NCI-H69 (cell line): ENCODE results near the gene YLPM1.
"Not testable (repeated sequence)": the region's sequence is repeated elsewhere in the genome, so short reads cannot be mapped to it uniquely, and the experiment has no call there.

Experiments used
- DNase-seq: peaks from one replicate; lab custom pipeline; 2025; lab: John Stamatoyannopoulos, UW

Gene YLPM1, protein sequence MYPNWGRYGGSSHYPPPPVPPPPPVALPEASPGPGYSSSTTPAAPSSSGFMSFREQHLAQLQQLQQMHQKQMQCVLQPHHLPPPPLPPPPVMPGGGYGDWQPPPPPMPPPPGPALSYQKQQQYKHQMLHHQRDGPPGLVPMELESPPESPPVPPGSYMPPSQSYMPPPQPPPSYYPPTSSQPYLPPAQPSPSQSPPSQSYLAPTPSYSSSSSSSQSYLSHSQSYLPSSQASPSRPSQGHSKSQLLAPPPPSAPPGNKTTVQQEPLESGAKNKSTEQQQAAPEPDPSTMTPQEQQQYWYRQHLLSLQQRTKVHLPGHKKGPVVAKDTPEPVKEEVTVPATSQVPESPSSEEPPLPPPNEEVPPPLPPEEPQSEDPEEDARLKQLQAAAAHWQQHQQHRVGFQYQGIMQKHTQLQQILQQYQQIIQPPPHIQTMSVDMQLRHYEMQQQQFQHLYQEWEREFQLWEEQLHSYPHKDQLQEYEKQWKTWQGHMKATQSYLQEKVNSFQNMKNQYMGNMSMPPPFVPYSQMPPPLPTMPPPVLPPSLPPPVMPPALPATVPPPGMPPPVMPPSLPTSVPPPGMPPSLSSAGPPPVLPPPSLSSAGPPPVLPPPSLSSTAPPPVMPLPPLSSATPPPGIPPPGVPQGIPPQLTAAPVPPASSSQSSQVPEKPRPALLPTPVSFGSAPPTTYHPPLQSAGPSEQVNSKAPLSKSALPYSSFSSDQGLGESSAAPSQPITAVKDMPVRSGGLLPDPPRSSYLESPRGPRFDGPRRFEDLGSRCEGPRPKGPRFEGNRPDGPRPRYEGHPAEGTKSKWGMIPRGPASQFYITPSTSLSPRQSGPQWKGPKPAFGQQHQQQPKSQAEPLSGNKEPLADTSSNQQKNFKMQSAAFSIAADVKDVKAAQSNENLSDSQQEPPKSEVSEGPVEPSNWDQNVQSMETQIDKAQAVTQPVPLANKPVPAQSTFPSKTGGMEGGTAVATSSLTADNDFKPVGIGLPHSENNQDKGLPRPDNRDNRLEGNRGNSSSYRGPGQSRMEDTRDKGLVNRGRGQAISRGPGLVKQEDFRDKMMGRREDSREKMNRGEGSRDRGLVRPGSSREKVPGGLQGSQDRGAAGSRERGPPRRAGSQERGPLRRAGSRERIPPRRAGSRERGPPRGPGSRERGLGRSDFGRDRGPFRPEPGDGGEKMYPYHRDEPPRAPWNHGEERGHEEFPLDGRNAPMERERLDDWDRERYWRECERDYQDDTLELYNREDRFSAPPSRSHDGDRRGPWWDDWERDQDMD (N-terminal part only)

DNA sequence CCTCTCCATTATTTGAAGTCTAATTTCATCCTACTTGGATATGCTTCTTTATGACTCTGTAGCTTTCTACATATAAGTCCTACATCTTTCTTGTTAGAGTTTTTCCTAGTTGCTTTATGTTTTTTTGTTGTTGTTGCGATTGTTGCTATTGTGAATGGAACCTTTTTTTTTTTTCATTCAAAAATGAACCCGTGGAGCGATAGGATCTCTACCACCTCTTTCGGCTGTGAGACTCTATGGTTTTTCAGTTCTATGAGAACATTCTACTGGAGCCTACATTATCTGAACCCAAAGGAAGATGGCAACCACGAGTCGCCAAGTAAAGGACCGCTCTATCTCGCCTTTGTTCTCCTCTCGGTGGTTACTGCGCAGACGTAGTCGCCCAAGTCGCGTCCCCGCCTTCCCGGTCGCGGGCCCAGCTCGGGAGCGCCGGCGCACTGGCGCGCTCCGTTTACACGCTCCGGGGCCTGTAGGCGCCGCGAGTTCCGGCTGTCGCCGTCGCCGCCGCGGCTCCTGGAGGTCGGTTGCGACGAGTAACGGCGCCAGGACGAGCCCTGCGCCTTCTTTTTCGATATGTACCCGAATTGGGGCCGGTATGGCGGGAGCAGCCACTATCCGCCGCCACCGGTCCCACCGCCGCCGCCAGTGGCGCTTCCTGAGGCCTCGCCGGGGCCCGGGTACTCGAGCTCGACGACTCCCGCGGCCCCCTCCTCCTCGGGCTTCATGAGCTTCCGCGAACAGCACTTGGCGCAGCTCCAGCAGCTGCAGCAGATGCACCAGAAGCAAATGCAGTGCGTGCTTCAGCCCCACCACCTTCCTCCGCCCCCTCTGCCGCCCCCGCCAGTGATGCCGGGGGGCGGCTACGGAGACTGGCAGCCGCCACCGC lies at the start of gene YLPM1:
Gene YLPM1, plus strand, starts transcription at position 400 of the 886 bp plus-strand sequence. Its CDS starts 174 bp downstream, at position 574.
- peak; percentile 99 for DNase-seq

DNA sequence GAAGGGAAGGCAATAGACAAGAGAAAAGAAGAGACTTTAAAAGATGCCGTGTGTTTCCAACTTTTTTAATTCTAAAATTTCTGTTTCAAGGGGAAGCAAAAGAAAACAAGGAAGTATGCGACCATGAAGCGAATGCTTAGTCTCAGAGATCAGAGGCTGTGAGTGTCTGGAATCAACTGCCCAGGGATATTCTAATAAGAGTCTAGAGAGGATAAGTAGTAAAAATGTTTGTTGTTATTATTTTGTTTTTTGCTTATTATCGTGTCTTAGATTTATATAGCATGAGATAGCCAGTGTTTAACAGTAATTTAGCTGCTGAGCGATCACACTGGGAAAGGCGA lies 49.8 kb upstream of the YLPM1 start:
- DNase-seq: no peak

DNA sequence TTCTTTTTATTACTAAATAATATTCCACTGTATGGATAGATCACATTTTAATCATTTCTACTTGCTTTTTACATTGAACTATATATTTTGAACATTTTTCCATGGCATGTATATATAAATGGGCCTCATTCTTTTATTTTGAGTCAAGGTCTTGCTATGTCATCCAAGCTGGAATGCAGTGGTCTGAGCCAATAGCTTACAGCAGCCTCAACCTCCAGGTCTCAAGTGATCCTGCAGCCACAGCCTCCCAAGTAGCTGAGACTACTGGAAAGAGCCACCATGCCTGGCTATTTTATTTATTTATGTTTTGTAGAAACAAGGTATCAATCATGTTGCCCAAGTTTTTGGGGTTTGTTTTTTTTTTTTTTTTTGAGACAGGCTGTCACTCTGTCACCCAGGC lies 42.6 kb upstream of the YLPM1 start:
- no peak for DNase-seq

DNA sequence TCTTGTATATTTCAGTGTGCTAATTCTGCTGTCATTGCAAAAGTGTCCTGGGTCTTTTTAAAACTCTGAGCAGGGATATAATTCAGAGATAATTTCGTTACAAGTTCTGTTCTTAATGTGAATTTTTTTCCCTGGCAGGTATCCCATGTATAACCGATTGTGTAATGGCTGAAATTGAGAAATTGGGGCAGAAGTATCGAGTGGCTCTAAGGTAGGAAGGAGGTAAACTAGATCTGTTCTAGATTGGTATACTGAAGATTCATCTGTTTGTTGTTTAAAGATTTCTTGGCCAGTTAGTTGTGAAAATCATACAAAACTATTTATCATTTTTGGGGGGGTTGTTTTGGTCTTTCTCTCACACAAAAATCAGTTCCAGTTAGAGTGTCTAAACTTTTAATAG lies 40.0 kb upstream of the YLPM1 start:
- DNase-seq: no peak

DNA sequence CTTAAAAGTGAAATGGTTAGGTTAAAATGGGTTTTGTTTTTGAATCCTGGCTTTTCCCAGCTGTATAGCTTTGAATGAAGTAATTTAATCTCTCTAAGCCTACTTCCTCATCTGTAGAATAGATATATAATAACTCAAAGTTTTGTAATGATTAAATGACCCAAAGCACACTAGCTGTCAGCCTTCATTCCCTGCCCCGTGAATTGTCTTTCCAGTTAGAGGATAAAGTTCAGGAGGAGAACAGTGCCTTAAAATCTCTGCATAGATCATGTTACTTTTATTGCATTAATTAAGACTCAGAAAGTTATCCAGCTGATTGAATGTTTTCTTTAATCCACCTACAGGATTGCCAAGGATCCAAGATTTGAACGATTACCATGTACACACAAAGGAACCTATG lies 30.7 kb upstream of the YLPM1 start:
- no peak for DNase-seq

DNA sequence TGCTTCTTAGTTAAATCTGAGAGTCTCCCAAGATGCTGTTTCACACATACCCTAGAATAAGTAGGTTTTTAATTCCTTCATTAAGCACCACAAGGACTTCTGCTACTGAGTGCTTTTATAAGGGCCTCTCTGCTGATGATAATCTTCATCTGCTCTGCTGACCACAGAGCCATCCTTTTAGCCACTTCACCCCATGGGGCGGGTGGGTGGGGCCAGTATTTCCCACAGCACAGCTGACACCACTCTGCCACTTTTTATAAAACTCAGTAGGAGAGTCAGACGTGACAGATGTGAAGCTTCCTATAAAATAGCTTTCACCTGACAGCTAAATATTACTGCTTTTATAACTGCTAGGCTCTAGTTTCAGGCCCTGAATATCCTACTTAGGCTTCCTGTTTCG lies 29.9 kb upstream of the YLPM1 start:
- peak; percentile 54 for DNase-seq

DNA sequence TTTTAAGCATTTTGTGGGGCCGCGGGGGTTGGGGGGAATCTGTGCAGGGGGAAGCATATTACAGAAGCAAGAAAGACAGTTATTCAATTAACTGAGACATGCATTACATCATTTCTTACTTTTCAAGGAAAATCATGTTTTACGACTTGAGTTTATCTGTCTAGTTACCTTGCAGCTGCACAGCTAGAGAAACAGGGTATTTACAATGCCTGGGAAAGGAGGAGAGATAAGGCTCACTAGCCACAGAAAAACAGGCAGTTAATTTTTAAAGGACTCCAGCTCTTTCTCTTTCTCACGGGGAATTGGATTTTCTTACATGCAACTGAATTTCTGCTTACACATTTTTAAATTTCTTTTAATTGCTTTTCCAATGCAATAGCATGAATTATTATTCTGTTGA lies 28.0 kb upstream of the YLPM1 start:
- no peak for DNase-seq

DNA sequence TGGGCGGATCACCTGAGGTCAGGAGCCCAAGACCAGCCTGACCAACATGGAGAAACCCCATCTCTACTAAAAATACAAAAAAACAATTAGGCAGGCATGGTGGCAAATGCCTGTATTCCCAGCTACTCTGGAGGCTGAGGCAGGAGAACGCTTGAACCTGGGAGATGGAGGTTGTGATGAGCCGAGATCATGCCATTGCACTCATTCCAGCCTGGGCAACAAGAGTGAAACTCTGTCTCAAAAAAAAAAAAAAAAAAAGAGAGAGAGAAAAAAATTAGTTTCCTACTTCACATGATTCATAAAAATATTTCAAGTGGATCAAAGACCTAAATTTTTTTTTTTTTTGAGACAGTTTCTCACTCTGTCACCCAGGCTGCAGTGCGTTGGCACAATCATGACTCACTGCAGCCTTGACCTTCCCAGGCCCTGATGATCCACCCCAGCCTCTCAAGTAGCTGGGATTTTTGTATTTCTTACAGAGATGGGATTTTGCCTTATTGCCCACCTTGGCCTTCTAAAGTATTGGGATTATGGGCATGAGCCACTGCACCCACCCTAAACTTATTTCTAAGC lies 25.3 kb upstream of the YLPM1 start:
- no peak for DNase-seq

DNA sequence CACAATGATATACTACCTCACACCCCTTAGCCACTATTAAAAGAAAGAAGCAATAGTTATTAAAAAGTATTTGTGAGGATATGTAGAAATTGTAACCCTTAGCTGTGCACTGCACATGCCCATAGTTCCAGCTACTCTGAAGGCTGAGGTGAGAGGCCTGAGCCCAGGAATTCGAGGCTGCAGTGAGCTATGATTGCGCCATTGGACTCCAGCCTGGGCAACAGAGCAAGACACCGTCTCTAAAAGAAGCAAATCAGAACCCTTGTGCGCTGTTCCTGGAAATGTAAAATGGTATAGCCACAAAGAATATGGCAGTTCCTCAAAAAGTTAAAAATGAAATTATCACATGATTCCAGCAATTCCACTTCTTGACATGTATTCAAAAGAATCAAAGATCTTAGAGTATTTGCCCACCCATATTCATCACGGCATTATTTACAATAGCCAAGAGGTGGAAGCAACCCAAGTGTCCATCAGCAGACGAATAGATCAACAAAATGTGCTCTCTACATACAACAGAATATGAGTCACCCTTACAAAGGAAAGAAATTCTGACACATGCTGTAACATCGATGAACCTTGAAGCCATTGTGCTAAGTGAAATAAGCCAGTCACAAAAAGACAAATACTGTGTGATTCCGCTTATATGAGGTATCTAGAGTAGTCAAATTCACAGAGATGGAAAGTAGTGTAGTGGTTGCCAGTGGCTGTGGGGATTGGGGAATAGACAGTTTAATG lies 23.7 kb upstream of the YLPM1 start:
- no peak for DNase-seq

DNA sequence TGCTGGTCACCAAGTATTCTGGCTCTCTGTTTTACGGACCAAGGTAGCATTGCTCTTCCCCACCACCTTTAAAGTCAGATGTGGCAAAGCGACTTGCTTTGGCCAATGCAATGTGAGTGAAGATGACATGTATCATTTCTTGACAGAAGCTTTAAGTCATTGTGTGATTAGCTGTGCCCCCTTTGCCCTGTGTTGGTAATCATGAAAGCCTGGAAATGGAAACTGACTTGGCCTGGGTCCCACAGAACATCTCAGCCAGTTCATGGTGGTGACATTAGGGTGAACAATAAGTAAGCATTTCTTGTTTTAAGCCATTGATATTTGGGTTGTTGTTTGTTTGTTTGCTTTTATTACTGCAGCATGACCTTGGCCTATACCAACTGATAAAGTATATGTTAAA lies 15.9 kb upstream of the YLPM1 start:
- DNase-seq: no peak

DNA sequence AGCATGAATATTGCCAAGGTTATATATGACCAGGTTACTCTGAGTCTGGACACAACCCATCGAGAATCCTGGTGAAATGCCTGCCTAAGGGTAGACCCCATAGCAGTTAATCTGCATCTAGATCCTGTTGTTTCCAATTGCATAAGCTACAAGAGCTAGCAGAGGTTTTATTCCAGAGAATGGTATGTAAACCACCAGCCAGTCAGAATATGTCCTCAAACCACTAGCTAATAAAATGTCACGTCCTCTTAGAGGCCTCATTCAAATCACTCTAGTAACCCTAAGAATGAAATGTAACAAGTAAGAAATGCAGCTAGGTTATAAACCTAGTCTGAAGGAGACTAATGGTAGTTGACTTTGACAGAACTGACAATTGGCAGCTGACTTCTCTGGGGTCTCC lies 9.0 kb upstream of the YLPM1 start:
- no peak for DNase-seq

DNA sequence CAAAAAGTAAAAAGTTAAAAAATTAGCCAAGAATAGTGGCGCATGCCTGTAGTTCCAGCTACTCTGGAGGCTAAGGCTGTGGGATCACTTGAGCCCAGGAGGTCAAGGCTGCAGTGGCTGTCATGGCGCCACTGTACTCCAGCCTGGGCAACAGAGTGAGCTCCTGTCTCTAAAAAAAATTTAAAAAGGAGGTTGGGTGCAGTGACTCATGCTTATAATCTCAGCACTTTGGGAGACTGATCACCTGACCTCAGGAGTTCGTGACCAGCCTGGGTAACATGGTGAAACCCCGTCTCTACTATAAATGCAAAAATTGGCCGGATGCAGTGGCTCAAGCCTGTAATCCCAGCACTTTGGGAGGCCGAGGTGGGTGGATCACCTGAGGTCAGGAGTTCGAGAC lies 8.2 kb upstream of the YLPM1 start:
- DNase-seq: no peak

DNA sequence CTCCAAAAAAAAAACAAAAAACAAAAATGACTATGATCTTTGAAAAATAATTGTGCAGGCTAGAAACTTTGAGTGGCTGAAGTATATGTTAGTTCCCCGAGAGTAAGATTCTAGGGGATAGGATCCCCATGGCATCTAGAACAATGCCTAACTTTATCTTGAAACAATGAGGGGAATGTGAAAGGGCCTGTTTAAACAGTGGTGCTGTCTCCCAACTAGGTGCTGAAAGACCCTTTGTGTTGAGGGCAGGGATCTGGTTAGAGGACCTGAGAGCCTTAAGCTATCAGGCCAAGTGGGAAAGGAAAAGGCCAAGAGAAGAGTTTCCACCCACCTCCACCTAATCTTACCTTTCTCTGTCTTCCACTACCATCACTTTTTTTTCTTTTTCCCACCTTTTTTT lies 6.8 kb upstream of the YLPM1 start:
- DNase-seq: no peak

DNA sequence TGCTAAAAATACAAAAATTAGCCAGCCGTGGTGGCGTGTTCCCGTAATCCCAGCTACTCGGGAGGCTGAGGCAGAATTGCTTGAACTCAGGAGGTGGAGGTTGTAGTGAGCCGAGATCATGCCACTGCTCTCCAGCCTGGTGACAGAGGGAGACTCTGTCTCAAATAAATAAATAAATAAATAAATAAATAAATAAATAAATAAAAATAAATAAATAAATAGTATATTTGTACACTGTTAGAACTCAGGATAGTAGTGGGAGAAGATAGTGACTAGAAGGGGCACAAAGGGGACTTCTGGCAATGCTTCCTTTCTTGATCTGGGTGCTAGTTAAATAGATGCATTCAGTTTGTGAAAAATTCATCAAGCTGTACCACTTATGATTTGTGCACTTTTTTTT lies 4.6 kb upstream of the YLPM1 start:
- not testable (repeated sequence) for DNase-seq

DNA sequence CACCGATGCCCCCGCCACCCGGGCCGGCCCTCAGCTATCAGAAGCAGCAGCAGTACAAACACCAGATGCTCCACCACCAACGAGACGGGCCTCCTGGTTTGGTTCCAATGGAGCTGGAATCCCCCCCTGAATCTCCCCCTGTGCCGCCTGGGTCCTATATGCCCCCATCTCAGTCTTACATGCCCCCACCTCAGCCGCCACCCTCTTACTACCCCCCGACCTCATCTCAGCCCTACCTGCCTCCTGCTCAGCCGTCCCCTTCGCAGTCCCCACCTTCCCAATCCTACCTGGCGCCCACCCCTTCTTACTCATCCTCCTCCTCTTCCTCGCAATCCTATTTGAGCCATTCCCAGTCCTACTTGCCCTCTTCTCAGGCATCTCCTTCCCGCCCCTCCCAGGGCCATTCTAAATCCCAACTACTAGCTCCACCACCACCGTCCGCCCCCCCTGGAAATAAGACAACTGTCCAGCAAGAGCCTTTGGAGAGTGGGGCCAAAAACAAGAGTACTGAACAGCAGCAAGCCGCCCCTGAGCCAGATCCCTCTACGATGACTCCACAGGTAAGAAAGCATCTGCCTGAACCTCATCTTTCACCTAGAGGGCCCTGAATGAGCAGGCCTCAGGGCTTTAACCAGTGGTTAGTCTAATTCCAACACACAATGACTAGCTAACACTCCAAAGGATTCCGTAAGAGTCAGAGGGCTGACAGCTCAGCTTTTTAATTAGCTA lies 851 bp downstream of the YLPM1 start:
- DNase-seq: peak; percentile 62

DNA sequence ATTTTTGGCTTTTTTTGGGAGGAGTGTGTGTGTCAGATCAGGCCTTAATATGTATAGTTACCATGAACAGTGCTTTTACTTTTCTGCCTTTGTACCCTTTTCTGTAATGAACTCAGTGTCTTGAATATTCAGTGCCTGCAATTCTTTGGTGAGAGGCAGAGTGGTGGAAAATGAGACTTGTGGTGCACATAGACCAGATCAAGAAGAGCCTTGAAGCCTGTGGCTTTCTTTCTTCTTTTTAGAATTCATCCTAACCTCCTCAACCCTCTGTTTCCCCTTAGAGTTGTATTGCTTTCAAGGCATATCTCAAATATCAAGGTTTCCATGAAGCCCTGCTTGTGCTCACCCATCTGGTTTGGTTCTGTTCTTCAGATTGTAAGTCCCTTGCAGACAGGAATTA lies 2.6 kb downstream of the YLPM1 start:
- DNase-seq: no peak

DNA sequence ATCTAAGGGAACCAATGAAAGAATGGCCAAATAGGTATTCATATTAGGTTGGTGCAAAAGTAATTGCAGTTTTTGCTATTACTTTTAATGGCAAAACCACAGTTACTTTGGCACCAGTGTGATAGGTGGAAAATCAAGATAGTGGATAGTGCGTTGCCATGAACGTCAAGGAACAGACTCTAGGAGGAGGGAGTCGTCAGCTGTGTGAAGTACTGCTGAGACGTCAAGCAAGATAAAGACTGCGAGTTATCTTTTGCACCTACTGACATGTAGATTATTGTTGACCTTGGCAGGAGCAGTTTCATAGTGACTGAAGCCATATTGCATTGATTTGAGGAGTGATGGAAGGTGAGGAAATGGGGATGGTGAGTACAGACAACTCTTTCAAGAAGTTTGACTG lies 8.3 kb downstream of the YLPM1 start:
- no peak for DNase-seq

DNA sequence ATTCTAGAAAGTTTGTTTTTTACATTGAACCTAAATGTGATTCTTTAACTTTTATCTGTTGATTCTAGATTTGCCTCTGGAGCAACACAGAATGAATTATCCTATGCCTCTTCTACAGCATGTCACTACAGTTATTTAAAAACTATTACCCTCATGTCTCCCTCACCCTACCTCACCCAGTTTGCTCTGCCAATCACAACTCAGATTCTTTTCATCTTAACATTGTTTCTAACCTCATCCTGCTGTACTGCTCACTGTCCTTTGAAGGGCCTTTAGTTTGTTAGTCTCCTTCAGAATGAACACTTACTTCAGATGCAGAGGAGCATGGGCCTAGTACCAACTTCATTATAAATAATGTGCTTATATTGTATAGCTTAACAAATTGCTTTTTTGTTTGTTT lies 21.5 kb downstream of the YLPM1 start:
- no peak for DNase-seq

DNA sequence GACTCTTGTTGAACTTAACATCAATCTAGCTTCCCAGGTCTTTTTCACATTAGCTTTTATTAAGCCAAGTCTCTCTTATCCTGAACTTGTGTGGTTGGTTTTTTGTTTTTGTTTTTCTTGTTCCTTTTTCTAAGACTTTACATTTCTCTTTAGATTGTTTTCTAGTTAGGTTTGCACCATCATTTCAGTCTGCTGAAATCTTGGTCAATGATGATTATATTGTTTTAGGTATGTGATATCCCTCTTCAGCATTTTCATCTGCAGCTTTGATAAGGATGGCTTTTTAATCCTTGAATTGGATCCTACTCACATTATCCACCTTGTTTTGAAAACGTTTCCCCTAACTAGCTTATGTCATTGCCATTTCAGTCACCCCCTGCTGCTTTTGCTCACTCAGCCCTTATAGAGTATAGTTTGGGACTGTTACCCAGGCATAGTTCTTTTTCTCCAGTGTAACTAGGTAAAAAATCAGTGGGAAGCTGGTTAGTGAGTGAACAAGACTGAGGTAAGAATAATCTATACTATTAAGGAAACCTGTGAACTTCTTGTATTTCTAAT lies 22.0 kb downstream of the YLPM1 start:
- no peak for DNase-seq
